MM.1S (cell line): ENCODE results near the gene GLTPD2.

Experiments
- DNase-seq: peaks from one replicate; pipeline ENCODE4 v3.0.0-alpha.2; 2015
- H2AFZ ChIP-seq: fragments of 300-600 bp; sonication (generic); 2 replicates; pipeline ENCODE4 v1.6.0; 2016; ENCODE audit warnings: antibody characterized with exemption, low read length
- H3F3A ChIP-seq: fragments of 300-600 bp; sonication (generic); 2 replicates; pipeline ENCODE4 v1.6.1; 2016; ENCODE audit warnings: mild to moderate bottlenecking, antibody characterized with exemption, low read length, moderate library complexity, mixed read lengths; ENCODE audit not compliant: insufficient read depth
- H3K27ac ChIP-seq: fragments of 300-600 bp; sonication (generic); 2 replicates; pipeline ENCODE4 v1.5.1; 2016; ENCODE audit warnings: mild to moderate bottlenecking, low read length
- H3K27me3 ChIP-seq: fragments of 300-600 bp; sonication (generic); replicated peaks from 2 replicates; pipeline ENCODE4 v1.6.0; 2016; ENCODE audit warnings: low read length; ENCODE audit not compliant: insufficient read depth
- H3K36me3 ChIP-seq: fragments of 300-600 bp; sonication (generic); replicated peaks from 2 replicates; pipeline ENCODE4 v1.6.1; 2016; ENCODE audit warnings: mild to moderate bottlenecking, low read length, mixed read lengths; ENCODE audit not compliant: insufficient read depth
- H3K4me1 ChIP-seq: fragments of 300-600 bp; sonication (generic); 2 replicates; pipeline ENCODE4 v1.6.1; 2016; ENCODE audit warnings: low read length, mixed read lengths
- H3K4me2 ChIP-seq: fragments of 300-600 bp; sonication (generic); 2 replicates; pipeline ENCODE4 v1.6.0; 2016; ENCODE audit warnings: low read depth, low read length
- H3K4me3 ChIP-seq: fragments of 300-600 bp; sonication (generic); 2 replicates; pipeline ENCODE4 v1.5.1; 2016; ENCODE audit warnings: low read length, mixed read lengths
- H3K79me2 ChIP-seq: fragments of 300-600 bp; sonication (generic); 2 replicates; pipeline ENCODE4 v1.6.1; 2016; ENCODE audit warnings: mixed run types, low read length, mixed read lengths
- H3K9ac ChIP-seq: fragments of 300-600 bp; sonication (generic); 2 replicates; pipeline ENCODE4 v1.6.1; 2016; ENCODE audit warnings: low read length, mixed read lengths
- H3K9me2 ChIP-seq: fragments of 300-600 bp; sonication (generic); replicated peaks from 2 replicates; pipeline ENCODE4 v1.6.1; 2016; ENCODE audit warnings: mild to moderate bottlenecking, low read length, mixed read lengths; ENCODE audit not compliant: insufficient read depth
- H3K9me3 ChIP-seq: fragments of 300-600 bp; sonication (generic); replicated peaks from 2 replicates; pipeline ENCODE4 v1.6.1; 2016; ENCODE audit warnings: mild to moderate bottlenecking, low read length, mixed read lengths; ENCODE audit not compliant: insufficient read depth
- H4K20me1 ChIP-seq: fragments of 300-600 bp; sonication (generic); 2 replicates; pipeline ENCODE4 v1.6.1; 2016; ENCODE audit warnings: mild to moderate bottlenecking, low read length, moderate library complexity, mixed read lengths; ENCODE audit not compliant: insufficient read depth
- EZH2 ChIP-seq: fragments of 300-600 bp; sonication (generic); optimal IDR thresholded peaks from 2 replicates; pipeline ENCODE3; 2017; ENCODE audit warnings: low read depth, mild to moderate bottlenecking, antibody characterized with exemption, low read length, mixed read lengths
- EZH2phosphoT487 ChIP-seq: fragments of 300-600 bp; sonication (generic); IDR thresholded peaks from 2 replicates; pipeline ENCODE4 v1.6.1; 2018; ENCODE audit warnings: antibody characterized with exemption, low read length
- TF ChIP-seq, protein P1 (sequence below): fragments of 300-600 bp; sonication (generic); IDR thresholded peaks from 2 replicates; pipeline ENCODE4 v1.5.1; 2016; ENCODE audit warnings: antibody characterized with exemption, low read length, mixed read lengths

The GLTPD2 gene

DNA sequence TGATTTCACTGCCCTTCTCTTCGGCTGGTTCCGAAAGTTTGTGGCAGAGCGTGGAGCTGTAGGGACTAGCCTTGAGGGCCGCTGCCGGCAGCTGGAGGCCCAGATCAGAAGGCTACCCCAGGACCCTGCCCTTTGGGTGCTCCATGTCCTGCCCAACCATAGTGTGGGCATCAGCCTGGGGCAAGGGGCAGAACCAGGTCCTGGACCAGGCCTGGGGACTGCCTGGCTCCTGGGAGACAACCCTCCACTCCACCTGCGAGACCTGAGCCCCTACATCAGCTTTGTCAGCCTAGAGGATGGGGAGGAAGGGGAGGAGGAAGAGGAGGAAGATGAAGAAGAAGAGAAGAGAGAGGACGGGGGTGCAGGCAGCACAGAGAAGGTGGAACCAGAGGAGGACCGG lies 48.2 kb upstream of the GLTPD2 start:
- Histone ChIP-seq H3K9ac (no peak overlapping the region), H3F3A (peaks cover 10% of the 10 kb centered on the region), H3K4me1 (peaks cover 10% of the 10 kb centered on the region), H3K4me2 (no peak overlapping the region), H3K79me2 (no peaks in the 10 kb centered on the region), H3K27ac (no peak overlapping the region), H3K9me3 (no peaks in the 10 kb centered on the region), H3K27me3 (peaks cover 16% of the 10 kb centered on the region; the same call in 1 of the 2 replicates), H2AFZ (no peak overlapping the region), H3K9me2 (no peaks in the 10 kb centered on the region), H3K36me3 (no peaks in the 10 kb centered on the region), H3K4me3 (no peak overlapping the region), H4K20me1 (no peaks in the 10 kb centered on the region)
- no peak for DNase-seq
- TF ChIP-seq, protein P1, sequence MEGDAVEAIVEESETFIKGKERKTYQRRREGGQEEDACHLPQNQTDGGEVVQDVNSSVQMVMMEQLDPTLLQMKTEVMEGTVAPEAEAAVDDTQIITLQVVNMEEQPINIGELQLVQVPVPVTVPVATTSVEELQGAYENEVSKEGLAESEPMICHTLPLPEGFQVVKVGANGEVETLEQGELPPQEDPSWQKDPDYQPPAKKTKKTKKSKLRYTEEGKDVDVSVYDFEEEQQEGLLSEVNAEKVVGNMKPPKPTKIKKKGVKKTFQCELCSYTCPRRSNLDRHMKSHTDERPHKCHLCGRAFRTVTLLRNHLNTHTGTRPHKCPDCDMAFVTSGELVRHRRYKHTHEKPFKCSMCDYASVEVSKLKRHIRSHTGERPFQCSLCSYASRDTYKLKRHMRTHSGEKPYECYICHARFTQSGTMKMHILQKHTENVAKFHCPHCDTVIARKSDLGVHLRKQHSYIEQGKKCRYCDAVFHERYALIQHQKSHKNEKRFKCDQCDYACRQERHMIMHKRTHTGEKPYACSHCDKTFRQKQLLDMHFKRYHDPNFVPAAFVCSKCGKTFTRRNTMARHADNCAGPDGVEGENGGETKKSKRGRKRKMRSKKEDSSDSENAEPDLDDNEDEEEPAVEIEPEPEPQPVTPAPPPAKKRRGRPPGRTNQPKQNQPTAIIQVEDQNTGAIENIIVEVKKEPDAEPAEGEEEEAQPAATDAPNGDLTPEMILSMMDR, result no peak
- TF ChIP-seq EZH2phosphoT487 (no peak), EZH2 (no peak)

DNA sequence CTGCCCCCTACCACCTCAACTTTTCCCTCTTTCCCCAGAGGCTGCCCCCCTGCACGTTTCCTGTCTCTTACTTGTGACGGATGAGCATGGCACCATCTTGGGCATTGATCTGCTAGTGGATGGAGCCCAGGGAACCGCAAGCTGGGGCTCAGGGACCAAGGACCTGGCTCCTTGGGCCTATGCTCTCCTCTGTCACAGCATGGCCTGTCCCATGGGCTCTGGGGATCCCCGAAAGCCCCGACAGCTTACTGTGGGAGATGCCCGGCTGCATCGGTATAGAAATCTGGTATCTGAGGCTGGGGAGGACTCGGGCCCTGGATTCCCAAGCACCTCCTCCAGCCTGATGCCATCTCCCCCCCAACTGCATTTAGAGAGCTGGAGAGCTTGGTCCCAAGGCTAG lies 47.2 kb upstream of the GLTPD2 start:
- Histone ChIP-seq H3K27ac (no peak overlapping the region), H2AFZ (no peak overlapping the region), H4K20me1 (no peaks in the 10 kb centered on the region), H3K9ac (no peak overlapping the region), H3K4me3 (no peak overlapping the region), H3F3A (peaks cover 10% of the 10 kb centered on the region), H3K79me2 (no peaks in the 10 kb centered on the region), H3K4me2 (no peak overlapping the region), H3K9me3 (no peaks in the 10 kb centered on the region), H3K9me2 (no peaks in the 10 kb centered on the region), H3K27me3 (peaks cover 16% of the 10 kb centered on the region; the same call in 1 of the 2 replicates), H3K36me3 (no peaks in the 10 kb centered on the region), H3K4me1 (peaks cover 10% of the 10 kb centered on the region)
- TF ChIP-seq EZH2phosphoT487 (no peak), EZH2 (no peak)
- TF ChIP-seq, protein P1, result no peak
- no peak for DNase-seq

DNA sequence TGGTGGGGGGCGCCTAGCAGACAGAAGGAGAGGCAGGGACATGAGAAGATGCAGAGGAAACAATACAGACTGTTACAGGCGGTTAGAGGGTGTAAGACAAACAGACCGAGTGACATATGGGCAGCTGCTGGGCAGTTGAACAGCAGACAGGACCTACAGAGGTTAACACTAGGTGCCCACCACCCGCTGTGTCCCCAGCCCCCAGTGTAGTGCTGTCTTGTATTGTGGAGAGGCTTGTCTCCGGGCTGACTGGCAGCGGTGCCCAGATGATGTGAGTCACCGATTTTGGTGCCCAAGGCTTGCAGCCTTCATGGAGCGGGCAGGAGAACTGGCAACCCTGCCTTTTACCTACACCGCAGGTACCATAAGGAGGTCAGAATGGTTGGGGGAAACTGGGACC lies 46.6 kb upstream of the GLTPD2 start:
- no peak for DNase-seq
- Histone ChIP-seq H3K36me3 (no peaks in the 10 kb centered on the region), H3K9me3 (no peaks in the 10 kb centered on the region), H3K27ac (no peak overlapping the region), H3K79me2 (no peaks in the 10 kb centered on the region), H3K9ac (no peak overlapping the region), H3F3A (peaks cover 10% of the 10 kb centered on the region), H3K4me2 (no peak overlapping the region), H3K27me3 (peaks cover 16% of the 10 kb centered on the region; the same call in 1 of the 2 replicates), H3K4me3 (no peak overlapping the region), H2AFZ (no peak overlapping the region), H3K9me2 (no peaks in the 10 kb centered on the region), H4K20me1 (no peaks in the 10 kb centered on the region), H3K4me1 (peaks cover 11% of the 10 kb centered on the region)
- TF ChIP-seq, protein P1, result no peak
- TF ChIP-seq EZH2phosphoT487 (no peak), EZH2 (no peak)
